ENCODE data around the gene APBB2.

DNA sequence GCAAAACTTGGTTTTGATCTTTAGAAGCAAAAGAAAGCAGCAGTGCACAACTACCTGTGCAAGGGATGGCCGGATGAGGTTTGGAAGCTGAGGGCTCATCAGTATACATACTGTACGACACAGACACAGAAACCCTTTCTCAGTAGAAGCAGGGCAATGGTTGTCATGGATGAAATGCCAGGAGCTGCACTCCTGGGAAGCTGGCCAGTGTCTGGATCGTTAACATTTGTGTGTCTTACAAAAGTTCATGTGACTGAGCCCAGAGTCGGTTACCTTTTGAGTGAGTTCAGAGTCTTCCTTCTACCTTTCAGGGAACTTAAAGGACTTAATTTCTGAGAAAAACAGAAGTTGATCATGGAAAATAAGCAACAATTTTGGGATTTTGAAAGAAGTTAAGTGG lies 230.3 kb downstream of the APBB2 start:
- TF ChIP-seq, protein P1, sequence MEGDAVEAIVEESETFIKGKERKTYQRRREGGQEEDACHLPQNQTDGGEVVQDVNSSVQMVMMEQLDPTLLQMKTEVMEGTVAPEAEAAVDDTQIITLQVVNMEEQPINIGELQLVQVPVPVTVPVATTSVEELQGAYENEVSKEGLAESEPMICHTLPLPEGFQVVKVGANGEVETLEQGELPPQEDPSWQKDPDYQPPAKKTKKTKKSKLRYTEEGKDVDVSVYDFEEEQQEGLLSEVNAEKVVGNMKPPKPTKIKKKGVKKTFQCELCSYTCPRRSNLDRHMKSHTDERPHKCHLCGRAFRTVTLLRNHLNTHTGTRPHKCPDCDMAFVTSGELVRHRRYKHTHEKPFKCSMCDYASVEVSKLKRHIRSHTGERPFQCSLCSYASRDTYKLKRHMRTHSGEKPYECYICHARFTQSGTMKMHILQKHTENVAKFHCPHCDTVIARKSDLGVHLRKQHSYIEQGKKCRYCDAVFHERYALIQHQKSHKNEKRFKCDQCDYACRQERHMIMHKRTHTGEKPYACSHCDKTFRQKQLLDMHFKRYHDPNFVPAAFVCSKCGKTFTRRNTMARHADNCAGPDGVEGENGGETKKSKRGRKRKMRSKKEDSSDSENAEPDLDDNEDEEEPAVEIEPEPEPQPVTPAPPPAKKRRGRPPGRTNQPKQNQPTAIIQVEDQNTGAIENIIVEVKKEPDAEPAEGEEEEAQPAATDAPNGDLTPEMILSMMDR (conservative IDR thresholded peaks at IDR 0.05 in 1 of 2, IDR thresholded peaks at IDR 0.05 in 1 of 2; ENCODE audit: extremely low read depth in 1 of 2, insufficient read depth in 1 of 2, low read depth in 1 of 2, low read length in 2 of 2), result no peak
- no peak for TF ChIP-seq EZH2 (IDR thresholded peaks at IDR 0.05; ENCODE audit: borderline replicate concordance, low read length)
